Stimulated activated CD8-positive, alpha-beta memory T cell treated with anti-CD3 and anti-CD28 coated beads, Interleukin-7, amount 100 ng/mL, for 48 hours (primary cell): ENCODE results near the gene FCRL6.

ENCODE experiments used
- DNase-seq, 2 donors: peaks; one replicate each; pipeline ENCODE4 v3.0.0-alpha.2; 2020; ENCODE audit warnings: low read depth in 1 of 2; ENCODE audit errors: extremely low read depth in 1 of 2

FCRL6 gene

GRCh38 chr1:159799446-159799985 is 2.6 kb upstream of the FCRL6 start:
- DNase-seq = no peak

DNA sequence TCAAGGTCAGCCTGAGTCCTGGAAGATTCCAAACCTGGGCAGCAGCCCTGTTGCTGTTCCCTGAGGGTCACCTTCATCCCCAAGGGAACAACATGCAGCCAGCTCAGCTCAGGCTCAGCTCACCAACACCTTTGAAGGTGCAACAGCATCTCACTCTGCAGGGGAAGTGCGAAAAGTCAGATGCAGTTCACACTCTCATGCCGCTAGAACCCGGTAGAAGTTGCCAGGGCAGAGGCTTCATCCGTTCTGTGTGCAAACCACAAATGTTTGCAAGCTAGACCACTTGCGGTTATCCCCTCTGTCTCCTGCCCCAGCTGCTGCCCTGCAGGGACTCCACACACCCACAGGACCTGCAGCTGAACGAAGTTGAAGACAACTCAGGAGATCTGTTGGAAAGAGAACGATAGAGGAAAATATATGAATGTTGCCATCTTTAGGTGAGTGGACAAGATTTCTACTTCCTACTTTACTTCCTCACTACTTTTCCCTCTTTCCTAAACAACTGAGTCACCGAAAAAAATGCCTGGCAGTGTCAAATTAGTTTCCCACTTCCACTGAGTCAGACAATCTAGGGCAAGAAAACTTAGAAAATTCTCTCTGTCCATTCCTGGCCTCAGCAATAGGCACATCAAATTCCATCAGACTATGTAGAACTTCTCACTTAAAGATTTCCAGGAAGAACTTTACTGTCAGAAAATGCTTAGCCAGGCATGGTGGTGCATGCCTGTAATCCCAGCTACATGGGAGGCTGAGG is 1.8 kb upstream of the FCRL6 start:
- DNase-seq = peak; percentile 6 to 15

DNA sequence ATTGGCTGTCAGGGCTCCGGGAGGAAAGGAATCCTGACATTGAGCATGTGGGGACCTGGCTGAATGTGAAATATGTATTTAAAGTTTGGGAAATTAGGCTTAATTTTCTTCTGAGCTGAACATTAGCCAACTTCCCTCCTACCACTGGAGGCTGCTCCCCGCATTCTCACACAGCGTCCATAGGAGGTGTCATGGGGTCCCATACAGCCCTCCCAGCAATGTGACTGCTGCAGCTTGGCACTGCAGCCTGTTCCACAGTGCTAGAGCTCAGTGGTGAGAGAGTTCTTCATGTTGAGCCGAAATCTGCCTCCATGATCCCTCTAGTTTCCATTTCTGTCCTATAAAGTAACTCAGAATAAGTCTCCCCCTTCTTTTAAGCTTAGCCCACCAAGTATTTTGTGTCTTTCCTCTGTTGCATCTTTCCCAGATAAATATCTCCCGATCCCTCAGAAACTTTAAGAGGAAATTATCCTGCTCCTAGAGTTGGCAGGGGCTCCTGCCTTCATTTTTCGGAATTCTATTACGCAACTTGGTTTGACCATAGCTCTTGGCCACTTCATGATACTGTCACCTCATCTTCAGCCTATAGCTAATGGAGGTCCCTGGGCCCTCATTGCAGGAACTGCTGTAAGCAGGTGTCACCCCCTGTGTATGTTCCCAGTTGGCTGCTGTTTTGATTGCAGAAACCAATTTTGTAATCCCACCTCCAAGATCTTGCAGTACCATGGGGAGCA is 2.0 kb downstream of the FCRL6 start:
- no peak for DNase-seq

DNA sequence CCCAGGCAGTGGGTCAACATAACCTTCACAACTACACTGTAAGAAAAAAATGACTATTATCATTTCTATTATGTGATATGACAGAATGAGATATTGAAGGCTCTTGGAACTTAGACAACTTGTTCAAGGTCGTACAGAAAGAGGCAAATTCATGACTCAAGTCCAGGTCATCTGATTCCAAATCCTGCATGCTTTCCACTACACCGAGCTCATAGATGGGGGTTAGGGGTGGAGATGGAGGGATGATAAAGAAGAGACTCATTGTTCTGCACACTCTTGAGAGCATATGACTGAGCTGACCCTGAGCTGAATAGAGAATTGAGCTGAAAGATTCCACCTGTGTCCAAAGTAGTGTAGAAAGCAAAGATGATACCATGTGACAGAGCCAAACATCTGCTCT is 2.8 kb downstream of the FCRL6 start:
- DNase-seq = no peak

DNA sequence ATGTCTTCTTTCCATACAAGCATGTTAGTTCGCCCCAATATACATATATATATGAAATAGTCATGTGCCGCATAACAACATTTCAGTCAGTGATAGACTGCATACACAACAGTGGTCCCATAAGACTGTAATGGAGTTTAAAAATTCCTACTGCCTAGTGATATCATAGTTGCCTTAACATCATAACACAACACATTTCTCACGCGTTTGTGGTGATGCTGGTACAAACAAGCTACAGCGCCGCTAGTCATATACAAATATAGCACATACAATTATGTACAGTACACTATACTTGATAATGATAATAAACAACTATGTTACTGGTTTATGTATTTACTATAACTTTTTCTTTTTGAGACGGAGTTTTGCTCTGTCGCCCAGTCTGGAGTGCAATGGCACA is 13.8 kb downstream of the FCRL6 start:
- DNase-seq = no peak

DNA sequence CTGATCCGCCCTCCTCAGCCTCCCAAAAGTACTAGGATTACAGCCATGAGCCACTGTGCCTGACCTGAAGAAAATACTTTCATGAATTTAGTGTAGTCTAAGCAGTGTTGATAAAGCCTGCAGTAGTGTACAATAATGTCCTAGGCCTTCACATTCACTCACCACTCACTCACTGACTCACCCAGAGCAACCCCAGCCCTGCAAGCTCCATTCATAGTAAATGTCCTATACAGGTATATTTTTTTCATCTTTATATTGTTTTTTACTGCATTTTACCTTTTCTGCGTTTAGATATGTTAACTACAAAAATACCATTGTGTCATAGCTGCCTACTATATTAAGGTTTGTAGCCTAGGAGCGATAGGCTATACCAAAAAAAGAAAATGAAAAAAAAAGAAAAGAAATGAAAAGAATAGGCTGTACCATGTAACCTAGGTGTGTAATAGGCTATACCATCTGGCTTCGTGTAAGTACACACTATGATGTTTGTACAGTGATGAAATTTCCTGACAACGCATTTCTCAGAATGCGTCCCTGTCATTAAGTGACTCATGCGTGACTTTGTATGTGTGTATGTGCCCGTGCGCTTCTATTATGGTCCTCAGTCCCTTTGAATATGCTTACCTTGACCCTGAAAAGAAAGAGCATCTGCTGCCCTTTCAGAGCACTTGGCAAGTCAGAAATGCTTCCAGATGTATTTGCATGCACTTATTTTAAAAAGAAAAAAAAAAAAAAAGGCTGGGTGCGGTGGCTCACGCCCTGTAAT is 15.3 kb downstream of the FCRL6 start:
- no peak for DNase-seq

- DNase-seq = no peak
Observed at GRCh38 chr1:159821171-159821867, 19.2 kb downstream of the FCRL6 start.

GRCh38 chr1:159823406-159823805 is 21.2 kb downstream of the FCRL6 start:
- DNase-seq = no peak

GRCh38 chr1:159825564-159825963 is 23.4 kb downstream of the FCRL6 start:
- no peak for DNase-seq

DNA sequence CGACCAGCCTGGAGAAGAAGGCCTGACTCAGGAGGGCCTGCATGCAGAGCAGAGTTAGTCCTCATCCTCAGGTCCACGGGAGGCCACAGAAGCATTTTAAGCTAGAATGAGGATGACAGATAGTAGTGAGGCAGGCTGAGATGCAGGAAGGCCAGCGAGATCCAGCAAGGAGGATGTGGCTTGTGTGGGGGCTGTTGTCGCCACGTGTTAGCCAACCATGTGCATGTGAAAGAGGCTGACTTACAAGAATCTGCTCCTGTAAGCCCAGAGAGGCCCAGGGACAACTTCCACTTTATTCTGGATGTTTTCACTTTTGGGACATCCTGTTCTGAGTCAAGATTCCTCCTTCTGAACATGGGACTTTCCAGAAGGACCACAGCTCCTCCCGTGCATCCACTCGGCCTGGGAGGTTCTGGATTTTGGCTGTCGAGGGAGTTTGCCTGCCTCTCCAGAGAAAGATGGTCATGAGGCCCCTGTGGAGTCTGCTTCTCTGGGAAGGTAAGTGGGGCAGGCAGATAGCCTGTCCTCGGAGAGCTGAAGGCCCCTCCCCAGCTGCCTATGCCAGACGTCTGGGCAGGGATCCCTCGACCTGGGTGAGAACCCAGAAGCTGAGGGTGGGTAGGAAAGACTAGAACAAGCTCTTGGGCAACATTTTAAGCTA is 24.4 kb downstream of the FCRL6 start, which contains the start of gene SLAMF8:
SLAMF8 (plus strand) TSS at position 433 of the 661 bp plus-strand sequence; CDS start at position 459, 26 bp downstream.
- DNase-seq = peak; percentile 56

DNA sequence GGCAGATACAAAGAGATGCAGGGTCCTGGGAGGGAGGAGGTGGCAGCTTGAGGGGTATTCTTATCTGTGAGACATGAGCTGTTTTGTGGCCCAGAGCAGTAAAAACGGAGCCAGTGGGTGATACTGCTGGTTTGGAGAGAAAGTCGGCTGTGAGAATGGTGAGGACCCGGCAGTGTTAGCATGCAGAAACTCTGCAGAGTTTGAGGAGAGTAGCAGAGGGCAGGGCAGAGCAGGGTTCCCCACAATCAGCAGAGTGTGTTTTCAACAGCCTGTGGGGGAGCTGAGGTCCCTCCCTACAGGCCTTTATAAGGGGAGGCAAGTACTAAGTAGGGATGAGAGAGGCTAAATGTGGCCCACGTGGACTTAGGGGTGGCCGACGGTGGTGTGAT is 24.9 kb downstream of the FCRL6 start:
- no peak for DNase-seq

DNA sequence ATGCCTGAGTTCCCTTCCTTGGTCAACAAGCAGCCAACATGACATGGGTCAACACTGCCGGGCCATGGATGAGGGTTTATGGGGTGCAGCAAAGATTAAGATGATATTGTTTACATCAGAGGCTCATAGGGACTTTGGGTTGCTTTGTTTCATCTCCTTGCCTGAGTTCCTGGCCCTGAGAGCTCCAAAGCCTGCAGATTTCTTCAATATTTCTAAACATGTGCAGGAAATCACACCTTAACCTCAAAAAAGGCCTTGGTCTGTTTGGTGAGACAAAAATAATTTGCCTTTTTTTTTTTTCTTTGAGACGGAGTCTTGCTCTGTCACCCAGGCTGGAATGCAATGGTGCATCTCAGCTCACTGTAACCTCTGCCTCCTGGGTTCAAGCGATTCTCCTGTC is 25.4 kb downstream of the FCRL6 start:
- no peak for DNase-seq

GRCh38 chr1:159828176-159828575 is 26.0 kb downstream of the FCRL6 start:
- no peak for DNase-seq

DNA sequence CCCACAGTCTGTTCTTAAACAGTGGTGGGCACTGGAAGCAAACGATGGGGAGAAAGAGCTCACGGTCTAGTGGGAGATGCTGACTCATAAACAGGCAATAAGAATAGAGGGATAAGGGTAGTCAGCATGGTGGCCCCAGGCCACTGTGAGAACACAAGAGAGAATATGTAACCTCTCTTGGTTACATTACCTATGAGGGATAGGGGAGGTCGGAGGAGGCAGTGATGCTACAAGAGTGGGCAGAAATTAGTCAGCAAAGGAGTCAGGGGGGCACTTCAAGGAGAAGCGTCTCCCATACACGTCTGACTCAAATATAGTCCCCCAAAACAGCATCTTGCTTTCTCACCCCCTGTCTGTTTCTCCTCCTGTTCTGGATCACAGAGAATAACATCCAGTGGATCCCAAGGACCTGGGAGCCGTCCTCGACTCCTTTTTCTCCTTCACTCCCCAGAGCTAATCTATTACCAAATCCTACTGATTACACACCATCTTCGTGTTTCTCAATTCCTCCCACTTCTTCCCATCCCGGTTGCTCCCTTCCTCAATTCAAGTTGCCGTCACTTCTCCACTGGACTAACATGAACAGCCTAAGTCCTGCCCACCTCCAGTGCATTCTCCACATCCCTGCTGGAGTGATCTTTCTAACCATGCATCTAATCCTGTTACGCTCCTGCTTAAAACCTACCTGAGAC is 26.6 kb downstream of the FCRL6 start:
- DNase-seq = no peak

DNA sequence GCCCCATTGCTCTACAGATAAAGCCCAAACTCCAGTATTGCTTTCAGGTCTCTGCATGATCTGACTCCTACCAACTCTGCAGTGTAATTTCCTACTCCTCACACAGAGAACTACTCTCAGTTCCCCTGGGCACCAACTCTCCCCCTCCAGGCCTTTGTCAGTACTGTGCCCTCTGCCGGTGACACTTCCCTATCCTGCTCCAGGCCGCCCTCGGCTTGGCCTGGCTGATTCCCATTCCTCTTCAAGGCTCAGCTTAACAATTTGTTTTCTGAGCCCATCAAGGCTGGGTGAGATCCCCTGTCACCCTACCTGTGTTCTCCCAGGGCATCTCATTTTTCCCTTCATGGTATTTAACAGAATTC is 27.1 kb downstream of the FCRL6 start:
- DNase-seq = no peak

DNA sequence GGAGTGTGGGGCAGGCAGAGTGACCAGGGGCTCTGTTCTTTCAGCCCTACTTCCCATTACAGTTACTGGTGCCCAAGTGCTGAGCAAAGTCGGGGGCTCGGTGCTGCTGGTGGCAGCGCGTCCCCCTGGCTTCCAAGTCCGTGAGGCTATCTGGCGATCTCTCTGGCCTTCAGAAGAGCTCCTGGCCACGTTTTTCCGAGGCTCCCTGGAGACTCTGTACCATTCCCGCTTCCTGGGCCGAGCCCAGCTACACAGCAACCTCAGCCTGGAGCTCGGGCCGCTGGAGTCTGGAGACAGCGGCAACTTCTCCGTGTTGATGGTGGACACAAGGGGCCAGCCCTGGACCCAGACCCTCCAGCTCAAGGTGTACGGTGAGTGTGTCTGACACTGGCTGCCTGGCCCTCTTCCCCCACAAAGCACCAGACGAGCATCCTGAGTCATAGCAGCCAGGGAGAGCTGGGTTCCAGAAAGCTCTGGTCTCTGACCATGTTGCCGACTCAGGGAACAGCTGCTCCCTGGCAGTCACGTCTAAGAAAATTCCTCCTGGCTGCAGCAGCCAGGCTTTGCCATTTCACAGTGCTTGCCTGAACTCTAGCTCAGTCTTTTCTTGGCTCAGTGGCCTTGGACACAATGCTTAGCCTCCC is 27.8 kb downstream of the FCRL6 start:
- DNase-seq = no peak

DNA sequence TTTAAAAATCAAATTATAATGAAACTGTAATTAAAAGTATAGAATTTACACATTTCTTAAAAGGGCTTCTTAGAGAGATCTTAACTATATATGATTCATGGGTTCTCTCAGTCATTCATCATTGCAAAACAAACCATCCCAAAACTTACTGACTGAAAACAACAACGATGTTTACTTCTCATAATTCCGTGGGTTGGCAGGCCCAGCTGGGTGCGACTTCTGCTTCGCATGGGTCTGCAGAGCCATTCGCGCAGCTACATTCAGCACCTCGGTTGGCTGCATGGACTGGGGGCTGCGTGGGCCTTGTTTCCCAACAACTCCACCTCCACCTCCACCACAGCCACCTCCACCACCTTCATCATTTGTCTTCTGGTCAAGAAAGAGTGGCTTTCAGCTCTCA is 28.6 kb downstream of the FCRL6 start:
- DNase-seq = no peak

DNA sequence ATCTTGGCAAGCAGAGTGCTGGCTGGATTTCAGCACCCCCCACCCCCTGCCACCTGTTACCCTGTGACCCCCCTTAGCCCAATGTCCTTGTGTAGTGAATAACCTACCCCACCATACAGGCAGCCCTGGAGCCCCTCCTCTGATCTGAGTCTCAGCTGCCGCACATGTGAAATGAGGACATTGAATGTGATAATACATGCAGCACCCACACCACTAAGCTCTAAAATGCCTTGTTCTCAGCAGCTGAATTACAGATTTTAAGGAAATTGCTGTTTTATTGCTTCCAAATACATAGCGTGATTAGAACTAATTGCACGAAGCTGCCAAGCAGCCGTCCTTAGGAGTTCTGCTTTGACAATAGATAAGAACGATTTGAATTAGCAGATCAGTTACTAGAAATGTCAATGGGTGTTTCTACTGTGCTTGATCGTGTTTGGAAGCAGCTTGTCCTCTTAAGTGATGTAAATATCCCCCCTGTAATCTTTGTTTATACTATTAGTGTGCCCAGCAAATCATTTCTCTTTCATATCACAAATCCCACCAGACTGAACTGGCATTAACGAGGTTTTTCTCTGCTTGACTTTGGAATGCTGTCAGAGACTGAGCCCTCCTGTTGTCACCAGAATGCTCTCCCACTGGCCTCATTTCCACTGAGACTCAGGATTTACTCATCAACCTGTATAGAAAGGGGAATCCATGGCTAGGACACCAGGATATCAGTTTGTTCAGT is 29.4 kb downstream of the FCRL6 start:
- DNase-seq = no peak

DNA sequence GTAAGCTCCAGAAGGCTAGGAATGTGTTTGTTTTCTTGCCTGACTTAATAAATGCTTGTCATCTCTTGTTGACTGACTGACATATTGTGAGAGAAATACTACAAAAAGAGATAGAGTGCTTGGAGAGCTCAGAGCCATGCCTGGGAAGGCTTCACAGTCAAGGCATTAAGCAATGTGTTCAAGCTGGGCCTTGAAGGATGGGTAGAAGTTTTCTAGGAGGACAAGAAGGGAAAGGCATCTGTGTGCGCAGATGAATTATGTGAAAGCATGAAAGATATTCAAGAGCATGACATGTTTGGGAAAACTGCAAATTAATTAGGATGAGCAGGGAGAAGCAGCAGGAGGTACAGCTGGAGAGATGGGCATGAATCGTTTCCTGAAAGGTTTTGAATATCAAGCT is 30.1 kb downstream of the FCRL6 start:
- no peak for DNase-seq
